Lower leg skin (tissue), 3 donors: Measurements from ENCODE around the gene TNNT2.

Experiments
- CTCF ChIP-seq, 3 donors: fragments of 450-650 bp; IDR thresholded peaks; one replicate each; pipeline ENCODE4 v1.5.1; 2016; ENCODE audit warnings: antibody characterized with exemption in 3 of 3, mild to moderate bottlenecking in 3 of 3, moderate library complexity in 2 of 3
- POLR2A ChIP-seq, 2 donors: fragments of 450-650 bp; IDR thresholded peaks; one replicate each; pipeline ENCODE4 v1.6.1; 2016 to 2017; ENCODE audit warnings: antibody characterized with exemption in 2 of 2, mild to moderate bottlenecking in 1 of 2, moderate library complexity in 1 of 2

- no peak for TF ChIP-seq CTCF (IDR thresholded peaks at IDR 0.05)
- no peak for TF ChIP-seq POLR2A (IDR thresholded peaks at IDR 0.05)
Observed at GRCh38 chr1:201318504-201319340, 58.8 kb downstream of the TNNT2 start.
